CD4-positive, alpha-beta T cell (primary cell): ENCODE measurements around the gene CCT7. TPM values are rescaled to one million over a fixed set of nuclear protein-coding genes. Genes with fewer than 3 reads are reported as not detected.

Experiments
- ATAC-seq: fragments of 200-7000 bp; cut with Tn5 transposase; one replicate; pipeline ENCODE4 v1.10.0; 2022; ENCODE audit warnings: mild to moderate bottlenecking; ENCODE audit not compliant: poor library complexity
- CTCF ChIA-PET: fragments of 350-600 bp; sonication (Branson Sonifier 250); formaldehyde crosslinking; loops from one replicate; lab custom pipeline; 2021; ENCODE audit warnings: antibody characterized with exemption, inconsistent platforms; lab: Charles Lee
- POLR2A ChIA-PET: fragments of 350-600 bp; sonication (Branson Sonifier 250); formaldehyde crosslinking; loops from one replicate; lab custom pipeline; 2021; ENCODE audit warnings: antibody characterized with exemption, inconsistent platforms; lab: Charles Lee
- DNase-seq, 14 experiments: peaks; one replicate each; pipeline ENCODE4 v3.0.0-alpha.2; 2013 to 2020; ENCODE audit warnings: mixed read lengths in 2 of 14
- H3K27ac ChIP-seq, 2 donors: one replicate each; pipeline versions ENCODE4 v1.5.1 to v1.7.0; 2013; ENCODE audit warnings: low read length in 2 of 2, low read depth in 1 of 2, mild to moderate bottlenecking in 1 of 2
- H3K27me3 ChIP-seq, 2 experiments: 1 replicate in 1 of 2; 2 replicates in 1 of 2; pipeline versions ENCODE4 v1.6.1 to v1.7.0; 2013; ENCODE audit warnings: low read length in 2 of 2, control low read depth in 1 of 2, mild to moderate bottlenecking in 1 of 2, moderate library complexity in 1 of 2; ENCODE audit not compliant: insufficient read depth in 2 of 2, control insufficient read depth in 1 of 2
- H3K36me3 ChIP-seq: one replicate; pipeline ENCODE4 v1.6.1; 2013; ENCODE audit warnings: low read length, control low read depth; ENCODE audit not compliant: insufficient read depth
- H3K4me1 ChIP-seq: one replicate; pipeline ENCODE4 v1.6.1; 2013; ENCODE audit warnings: low read length, control low read depth; ENCODE audit not compliant: insufficient read depth
- H3K4me3 ChIP-seq: one replicate; pipeline ENCODE4 v1.5.1; 2013; ENCODE audit warnings: mild to moderate bottlenecking, low read length, moderate library complexity
- H3K9me3 ChIP-seq, 2 experiments: 1 replicate in 1 of 2; 2 replicates in 1 of 2; pipeline versions ENCODE4 v1.6.1 to v1.7.0; 2013; ENCODE audit warnings: low read length in 2 of 2, mild to moderate bottlenecking in 2 of 2, control low read depth in 1 of 2, moderate library complexity in 1 of 2; ENCODE audit not compliant: control insufficient read depth in 1 of 2, insufficient read depth in 1 of 2
- H3K27ac Mint-ChIP-seq: one replicate; pipeline ENCODE4 v1.8.0; 2020; ENCODE audit warnings: mixed read lengths
- H3K27me3 Mint-ChIP-seq: one replicate; pipeline ENCODE4 v1.8.0; 2021; ENCODE audit warnings: mixed read lengths
- H3K36me3 Mint-ChIP-seq: one replicate; pipeline ENCODE4 v1.8.0; 2021; ENCODE audit warnings: low read depth, mixed read lengths
- H3K4me1 Mint-ChIP-seq: one replicate; pipeline ENCODE4 v1.8.0; 2021; ENCODE audit warnings: low read depth, mixed read lengths
- H3K4me3 Mint-ChIP-seq: one replicate; pipeline ENCODE4 v1.8.0; 2020; ENCODE audit warnings: mild to moderate bottlenecking, mixed read lengths
- H3K9me3 Mint-ChIP-seq: one replicate; pipeline ENCODE4 v1.8.0; 2020; ENCODE audit warnings: mixed read lengths
- intact Hi-C, 2 experiments: fragments of 100-400 bp; cut with DNase I in 1 of 2; cut with micrococcal nuclease in 1 of 2; formaldehyde crosslinking; loops; one replicate each; pipeline versions ENCODE4 v1.15.1 to v1.9.0; 2023 to 2025; cut with DNase I, micrococcal nuclease
- total RNA-seq, 174 experiments: library from RNA in 2 of 174; stranded (reverse) in 2 of 174; gene quantifications; one replicate each; pipeline ENCODE4 v1.2.3 and lab custom pipeline; 2021 to 2026
- TF ChIP-seq, protein P1 (sequence below): fragments of 200-600 bp; IDR thresholded peaks from one replicate; pipeline ENCODE4 v1.8.0; 2022; ENCODE audit warnings: antibody characterized with exemption, mild to moderate bottlenecking

CCT7 gene
- total RNA-seq, 2 experiments from 2014 or later, result 86.9 to 96.9 TPM

DNA sequence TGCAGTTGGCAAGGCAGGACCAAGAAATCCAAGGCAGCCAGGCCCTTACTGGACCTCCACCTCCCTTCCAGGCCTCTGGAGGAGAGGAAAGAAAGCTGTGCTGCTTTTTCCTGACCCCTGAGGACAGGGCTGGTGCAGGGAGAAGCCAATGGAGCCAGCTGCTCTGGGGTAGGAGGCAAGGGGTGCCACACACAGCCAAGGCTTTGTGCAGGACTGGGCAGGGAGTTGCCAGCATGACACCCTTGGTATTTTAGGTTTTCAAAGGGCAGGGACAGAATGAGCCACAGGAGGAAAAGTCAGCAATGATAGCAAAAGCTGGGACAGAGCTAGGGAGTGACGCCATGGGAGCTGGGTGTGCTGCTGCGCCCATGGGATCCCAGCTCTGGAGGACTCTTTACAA is 22.9 kb downstream of the CCT7 start:
- Mint-ChIP-seq H3K27ac (no peak overlapping the region), H3K27me3 (no peaks in the 10 kb centered on the region), H3K36me3 (peaks cover 39% of the 10 kb centered on the region), H3K9me3 (no peaks in the 10 kb centered on the region), H3K4me1 (no peaks in the 10 kb centered on the region), H3K4me3 (no peak overlapping the region)
- peaks cover 25% of the 10 kb centered on the region for H3K36me3 ChIP-seq
- ChIA-PET CTCF (no interaction called here), POLR2A (interaction anchor here (0.7 to 2.1 kb wide), 2 partner anchors 24 to 34 kb away, joined by 3 to 20 read pairs; partner anchors contain the start of genes CCT7 and PRADC1)
- no peaks in the 10 kb centered on the region for H3K9me3 ChIP-seq
- intact Hi-C loops, result no loop called here
- ATAC-seq (no peak), DNase-seq (no peak)
- H3K27me3 ChIP-seq, result no peaks in the 10 kb centered on the region
- no peak overlapping the region for H3K4me3 ChIP-seq
- no peak overlapping the region for H3K27ac ChIP-seq
- peaks cover 13% of the 10 kb centered on the region for H3K4me1 ChIP-seq
- TF ChIP-seq, protein P1, sequence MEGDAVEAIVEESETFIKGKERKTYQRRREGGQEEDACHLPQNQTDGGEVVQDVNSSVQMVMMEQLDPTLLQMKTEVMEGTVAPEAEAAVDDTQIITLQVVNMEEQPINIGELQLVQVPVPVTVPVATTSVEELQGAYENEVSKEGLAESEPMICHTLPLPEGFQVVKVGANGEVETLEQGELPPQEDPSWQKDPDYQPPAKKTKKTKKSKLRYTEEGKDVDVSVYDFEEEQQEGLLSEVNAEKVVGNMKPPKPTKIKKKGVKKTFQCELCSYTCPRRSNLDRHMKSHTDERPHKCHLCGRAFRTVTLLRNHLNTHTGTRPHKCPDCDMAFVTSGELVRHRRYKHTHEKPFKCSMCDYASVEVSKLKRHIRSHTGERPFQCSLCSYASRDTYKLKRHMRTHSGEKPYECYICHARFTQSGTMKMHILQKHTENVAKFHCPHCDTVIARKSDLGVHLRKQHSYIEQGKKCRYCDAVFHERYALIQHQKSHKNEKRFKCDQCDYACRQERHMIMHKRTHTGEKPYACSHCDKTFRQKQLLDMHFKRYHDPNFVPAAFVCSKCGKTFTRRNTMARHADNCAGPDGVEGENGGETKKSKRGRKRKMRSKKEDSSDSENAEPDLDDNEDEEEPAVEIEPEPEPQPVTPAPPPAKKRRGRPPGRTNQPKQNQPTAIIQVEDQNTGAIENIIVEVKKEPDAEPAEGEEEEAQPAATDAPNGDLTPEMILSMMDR, result no peak

GRCh38 chr2:73257425-73258125 is 23.5 kb downstream of the CCT7 start:
- H3K36me3 ChIP-seq, result peaks cover 20% of the 10 kb centered on the region
- ChIA-PET POLR2A (interaction anchor here (0.6 to 2.1 kb wide), 3 partner anchors 24 to 33 kb away, joined by 3 to 20 read pairs (median 3); partner anchors contain the start of genes CCT7 and PRADC1), CTCF (no interaction called here)
- Mint-ChIP-seq H3K4me3 (no peak overlapping the region), H3K36me3 (peaks cover 34% of the 10 kb centered on the region), H3K9me3 (no peaks in the 10 kb centered on the region), H3K27me3 (no peaks in the 10 kb centered on the region), H3K4me1 (no peaks in the 10 kb centered on the region), H3K27ac (no peak overlapping the region)
- peaks cover 13% of the 10 kb centered on the region for H3K4me1 ChIP-seq
- DNase-seq, result peak in 8 of 14 experiments; percentile 11 to 62 (median 40)
- no peaks in the 10 kb centered on the region for H3K27me3 ChIP-seq
- no peak overlapping the region for H3K4me3 ChIP-seq
- no peaks in the 10 kb centered on the region for H3K9me3 ChIP-seq
- intact Hi-C loops, result no loop called here
- ATAC-seq, result no peak
- no peak overlapping the region for H3K27ac ChIP-seq
- TF ChIP-seq, protein P1, result no peak

- Histone ChIP-seq H3K27me3 (no peaks in the 10 kb centered on the region), H3K36me3 (peaks cover 12% of the 10 kb centered on the region), H3K9me3 (no peaks in the 10 kb centered on the region), H3K27ac (no peak overlapping the region), H3K4me3 (no peak overlapping the region), H3K4me1 (peaks cover 13% of the 10 kb centered on the region)
- intact Hi-C loops, result no loop called here
- Mint-ChIP-seq H3K4me3 (no peak overlapping the region), H3K36me3 (peaks cover 27% of the 10 kb centered on the region), H3K27ac (peak overlapping the region; percentile 33), H3K27me3 (no peaks in the 10 kb centered on the region), H3K9me3 (no peaks in the 10 kb centered on the region), H3K4me1 (no peaks in the 10 kb centered on the region)
- ChIA-PET CTCF (no interaction called here), POLR2A (interaction anchor here (0.6 to 2.1 kb wide), 2 partner anchors 25 to 27 kb away, joined by 3 to 20 read pairs; partner anchors contain the start of genes CCT7 and PRADC1)
- TF ChIP-seq, protein P1, result no peak
- DNase-seq (no peak), ATAC-seq (no peak)
Observed at GRCh38 chr2:73258186-73258912, 24.2 kb downstream of the CCT7 start.
